Measurements from ENCODE around the gene PRR29.

- TF ChIP-seq CTCF (IDR thresholded peaks at IDR 0.05; ENCODE audit: extremely low read depth in 1 of 2, insufficient read depth in 1 of 2, low read depth in 1 of 2, low read length in 2 of 2), result no peak
- TF ChIP-seq MAX (IDR thresholded peaks at IDR 0.05; ENCODE audit: insufficient read depth, insufficient read length), result no peak
These were observed 39.0 kb downstream of the PRR29 start for GRCh38 chr17:64037180-64037579.
